ENCODE data around the gene C1QC. TPM values are rescaled to one million over a fixed set of nuclear protein-coding genes. Genes with fewer than 3 reads are reported as not detected.

Gene C1QC
- polyA plus RNA-seq, 1 donor: 79.1 TPM

- Histone ChIP-seq H3K27me3 (ENCODE audit: control insufficient read depth, insufficient read depth, low read length) (peaks cover 29% of the 10 kb centered on the region), H3K4me3 (ENCODE audit: low read length) (no peak overlapping the region), H3K27ac (ENCODE audit: low read length) (no peak overlapping the region), H3K9me3 (ENCODE audit: control insufficient read depth, low read depth, low read length) (no peaks in the 10 kb centered on the region), H3K36me3 (ENCODE audit: control insufficient read depth, insufficient read depth, low read length) (no peaks in the 10 kb centered on the region), H3K4me1 (ENCODE audit: control insufficient read depth, insufficient read depth, low read length) (no peaks in the 10 kb centered on the region)
- 29% methylated on average over 1 of the region's 2 CpGs for WGBS (ENCODE audit: insufficient coverage, low lambda C conversion rate)
- no peak for DNase-seq
Measured at GRCh38 chr1:22629886-22630285, 13.5 kb upstream of the C1QC start.

- Histone ChIP-seq H3K27me3 (ENCODE audit: control insufficient read depth, insufficient read depth, low read length) (peaks cover 7% of the 10 kb centered on the region), H3K4me1 (ENCODE audit: control insufficient read depth, insufficient read depth, low read length) (no peaks in the 10 kb centered on the region)
Measured at GRCh38 chr1:22633697-22634463, 9.6 kb upstream of the C1QC start.

GRCh38 chr1:22635436-22635835 lies 8.0 kb upstream of the C1QC start:
- no peak for DNase-seq
- no CpG with 5 or more reads among the region's 7 CpGs for WGBS (ENCODE audit: insufficient coverage, low lambda C conversion rate)
- H3K27me3 ChIP-seq (ENCODE audit: control insufficient read depth, insufficient read depth, low read length): peaks cover 3% of the 10 kb centered on the region

More at GRCh38 chr1:22633697-22634463, 9.6 kb upstream of the C1QC start:
- no peaks in the 10 kb centered on the region for H3K9me3 ChIP-seq (ENCODE audit: control insufficient read depth, low read depth, low read length)
- no peaks in the 10 kb centered on the region for H3K36me3 ChIP-seq (ENCODE audit: control insufficient read depth, insufficient read depth, low read length)
- WGBS (ENCODE audit: insufficient coverage, low lambda C conversion rate): no CpG with 5 or more reads among the region's 10 CpGs
- no peak overlapping the region for H3K27ac ChIP-seq (ENCODE audit: low read length)
- no peak for DNase-seq
- H3K4me3 ChIP-seq (ENCODE audit: low read length): no peak overlapping the region

GRCh38 chr1:22636353-22636752 lies 7.1 kb upstream of the C1QC start, which contains the start of gene C1QA:
C1QA (plus strand) TSS chr1:22636628; CDS start chr1:22637617, 989 bp downstream.
- H3K27me3 ChIP-seq (ENCODE audit: control insufficient read depth, insufficient read depth, low read length): peaks cover 3% of the 10 kb centered on the region
- no peaks in the 10 kb centered on the region for H3K4me1 ChIP-seq (ENCODE audit: control insufficient read depth, insufficient read depth, low read length)
- no peak for DNase-seq
- no peaks in the 10 kb centered on the region for H3K36me3 ChIP-seq (ENCODE audit: control insufficient read depth, insufficient read depth, low read length)
- WGBS (ENCODE audit: insufficient coverage, low lambda C conversion rate): no CpG with 5 or more reads among the region's 5 CpGs
- no peaks in the 10 kb centered on the region for H3K9me3 ChIP-seq (ENCODE audit: control insufficient read depth, low read depth, low read length)
- H3K4me3 ChIP-seq (ENCODE audit: low read length): peak within 1 kb of the TSS; percentile 23
- no peak within 1 kb of the TSS for H3K27ac ChIP-seq (ENCODE audit: low read length)

More at GRCh38 chr1:22635436-22635835, 8.0 kb upstream of the C1QC start:
- no peaks in the 10 kb centered on the region for H3K36me3 ChIP-seq (ENCODE audit: control insufficient read depth, insufficient read depth, low read length)
- H3K4me1 ChIP-seq (ENCODE audit: control insufficient read depth, insufficient read depth, low read length): no peaks in the 10 kb centered on the region
- H3K9me3 ChIP-seq (ENCODE audit: control insufficient read depth, low read depth, low read length): no peaks in the 10 kb centered on the region
- no peak overlapping the region for H3K27ac ChIP-seq (ENCODE audit: low read length)
- no peak overlapping the region for H3K4me3 ChIP-seq (ENCODE audit: low read length)

- no CpG with 5 or more reads among the region's 6 CpGs for WGBS (ENCODE audit: insufficient coverage, low lambda C conversion rate)
- Histone ChIP-seq H3K36me3 (ENCODE audit: control insufficient read depth, insufficient read depth, low read length) (no peaks in the 10 kb centered on the region), H3K27ac (ENCODE audit: low read length) (no peak overlapping the region), H3K4me1 (ENCODE audit: control insufficient read depth, insufficient read depth, low read length) (no peaks in the 10 kb centered on the region), H3K9me3 (ENCODE audit: control insufficient read depth, low read depth, low read length) (no peaks in the 10 kb centered on the region), H3K4me3 (ENCODE audit: low read length) (peak overlapping the region; percentile 23), H3K27me3 (ENCODE audit: control insufficient read depth, insufficient read depth, low read length) (peaks cover 7% of the 10 kb centered on the region)
- DNase-seq: no peak
Measured at GRCh38 chr1:22636927-22637326, 6.5 kb upstream of the C1QC start.

GRCh38 chr1:22637907-22638445 lies 5.5 kb upstream of the C1QC start:
- Histone ChIP-seq H3K9me3 (ENCODE audit: control insufficient read depth, low read depth, low read length) (no peaks in the 10 kb centered on the region), H3K36me3 (ENCODE audit: control insufficient read depth, insufficient read depth, low read length) (no peaks in the 10 kb centered on the region), H3K4me1 (ENCODE audit: control insufficient read depth, insufficient read depth, low read length) (no peaks in the 10 kb centered on the region), H3K4me3 (ENCODE audit: low read length) (no peak overlapping the region), H3K27ac (ENCODE audit: low read length) (no peak overlapping the region), H3K27me3 (ENCODE audit: control insufficient read depth, insufficient read depth, low read length) (peaks cover 7% of the 10 kb centered on the region)
- WGBS (ENCODE audit: insufficient coverage, low lambda C conversion rate): no CpG with 5 or more reads among the region's 3 CpGs
- no peak for DNase-seq

GRCh38 chr1:22638476-22639234 lies 4.8 kb upstream of the C1QC start:
- Histone ChIP-seq H3K36me3 (ENCODE audit: control insufficient read depth, insufficient read depth, low read length) (no peaks in the 10 kb centered on the region), H3K4me1 (ENCODE audit: control insufficient read depth, insufficient read depth, low read length) (no peaks in the 10 kb centered on the region), H3K27ac (ENCODE audit: low read length) (no peak overlapping the region), H3K9me3 (ENCODE audit: control insufficient read depth, low read depth, low read length) (no peaks in the 10 kb centered on the region), H3K27me3 (ENCODE audit: control insufficient read depth, insufficient read depth, low read length) (peaks cover 7% of the 10 kb centered on the region), H3K4me3 (ENCODE audit: low read length) (no peak overlapping the region)
- DNase-seq: no peak
- WGBS (ENCODE audit: insufficient coverage, low lambda C conversion rate): no CpG with 5 or more reads among the region's 23 CpGs

GRCh38 chr1:22639286-22639685 lies 4.1 kb upstream of the C1QC start:
- no peaks in the 10 kb centered on the region for H3K36me3 ChIP-seq (ENCODE audit: control insufficient read depth, insufficient read depth, low read length)
- WGBS (ENCODE audit: insufficient coverage, low lambda C conversion rate): no CpG with 5 or more reads among the region's 8 CpGs
- H3K27ac ChIP-seq (ENCODE audit: low read length): no peak overlapping the region
- no peaks in the 10 kb centered on the region for H3K4me1 ChIP-seq (ENCODE audit: control insufficient read depth, insufficient read depth, low read length)
- peaks cover 7% of the 10 kb centered on the region for H3K27me3 ChIP-seq (ENCODE audit: control insufficient read depth, insufficient read depth, low read length)
- H3K4me3 ChIP-seq (ENCODE audit: low read length): no peak overlapping the region
- H3K9me3 ChIP-seq (ENCODE audit: control insufficient read depth, low read depth, low read length): no peaks in the 10 kb centered on the region
- DNase-seq: no peak

- H3K27me3 ChIP-seq (ENCODE audit: control insufficient read depth, insufficient read depth, low read length): peaks cover 7% of the 10 kb centered on the region
- no peak overlapping the region for H3K27ac ChIP-seq (ENCODE audit: low read length)
- H3K9me3 ChIP-seq (ENCODE audit: control insufficient read depth, low read depth, low read length): no peaks in the 10 kb centered on the region
- no peaks in the 10 kb centered on the region for H3K36me3 ChIP-seq (ENCODE audit: control insufficient read depth, insufficient read depth, low read length)
- H3K4me3 ChIP-seq (ENCODE audit: low read length): no peak overlapping the region
- WGBS (ENCODE audit: insufficient coverage, low lambda C conversion rate): 76% methylated on average over 4 of the region's 8 CpGs
- no peak for DNase-seq
- H3K4me1 ChIP-seq (ENCODE audit: control insufficient read depth, insufficient read depth, low read length): no peaks in the 10 kb centered on the region
Measured at GRCh38 chr1:22641247-22641646, 2.2 kb upstream of the C1QC start.

- Histone ChIP-seq H3K9me3 (ENCODE audit: control insufficient read depth, low read depth, low read length) (no peaks in the 10 kb centered on the region), H3K4me1 (ENCODE audit: control insufficient read depth, insufficient read depth, low read length) (no peaks in the 10 kb centered on the region), H3K4me3 (ENCODE audit: low read length) (no peak overlapping the region), H3K27me3 (ENCODE audit: control insufficient read depth, insufficient read depth, low read length) (peaks cover 7% of the 10 kb centered on the region), H3K27ac (ENCODE audit: low read length) (no peak overlapping the region), H3K36me3 (ENCODE audit: control insufficient read depth, insufficient read depth, low read length) (no peaks in the 10 kb centered on the region)
- WGBS (ENCODE audit: insufficient coverage, low lambda C conversion rate): no CpG with 5 or more reads among the region's 18 CpGs
- peak; percentile 16 to 33 for DNase-seq
Measured at GRCh38 chr1:22641906-22642636, 1.4 kb upstream of the C1QC start.
